Stomach smooth muscle (tissue), 2 donors: Measurements from ENCODE around the gene BRD8.
A peak's percentile ranks its signal among the peaks of the same experiment; 100 is the strongest.
"Not testable (repeated sequence)": the region's sequence is repeated elsewhere in the genome, so short reads cannot be mapped to it uniquely, and the experiment has no call there.

Source experiments
- H3K27ac ChIP-seq: one replicate; pipeline ENCODE4 v1.7.0; 2013; ENCODE audit warnings: mild to moderate bottlenecking, low read length, inconsistent platforms
- H3K27me3 ChIP-seq, 2 donors: one replicate each; pipeline ENCODE4 v1.7.0; 2013; ENCODE audit warnings: low read length in 2 of 2; ENCODE audit not compliant: insufficient read depth in 2 of 2, control insufficient read depth in 1 of 2
- H3K36me3 ChIP-seq, 2 donors: one replicate each; pipeline ENCODE4 v1.7.0; 2013; ENCODE audit warnings: low read length in 2 of 2; ENCODE audit not compliant: control insufficient read depth in 2 of 2, insufficient read depth in 2 of 2
- H3K4me1 ChIP-seq: one replicate; pipeline ENCODE4 v1.7.0; 2013; ENCODE audit warnings: low read length; ENCODE audit not compliant: control insufficient read depth, insufficient read depth
- H3K4me3 ChIP-seq, 2 donors: one replicate each; pipeline ENCODE4 v1.7.0; 2013; ENCODE audit warnings: low read length in 2 of 2
- H3K9ac ChIP-seq, 2 donors: one replicate each; pipeline ENCODE4 v1.7.0; 2013; ENCODE audit warnings: low read length in 2 of 2, mild to moderate bottlenecking in 1 of 2
- H3K9me3 ChIP-seq, 2 donors: one replicate each; pipeline ENCODE4 v1.7.0; 2013; ENCODE audit warnings: low read length in 2 of 2; ENCODE audit not compliant: control insufficient read depth in 2 of 2
- donor health status: healthy.
- donor health status: Pancreatic carcinoma.

BRD8 gene, protein sequence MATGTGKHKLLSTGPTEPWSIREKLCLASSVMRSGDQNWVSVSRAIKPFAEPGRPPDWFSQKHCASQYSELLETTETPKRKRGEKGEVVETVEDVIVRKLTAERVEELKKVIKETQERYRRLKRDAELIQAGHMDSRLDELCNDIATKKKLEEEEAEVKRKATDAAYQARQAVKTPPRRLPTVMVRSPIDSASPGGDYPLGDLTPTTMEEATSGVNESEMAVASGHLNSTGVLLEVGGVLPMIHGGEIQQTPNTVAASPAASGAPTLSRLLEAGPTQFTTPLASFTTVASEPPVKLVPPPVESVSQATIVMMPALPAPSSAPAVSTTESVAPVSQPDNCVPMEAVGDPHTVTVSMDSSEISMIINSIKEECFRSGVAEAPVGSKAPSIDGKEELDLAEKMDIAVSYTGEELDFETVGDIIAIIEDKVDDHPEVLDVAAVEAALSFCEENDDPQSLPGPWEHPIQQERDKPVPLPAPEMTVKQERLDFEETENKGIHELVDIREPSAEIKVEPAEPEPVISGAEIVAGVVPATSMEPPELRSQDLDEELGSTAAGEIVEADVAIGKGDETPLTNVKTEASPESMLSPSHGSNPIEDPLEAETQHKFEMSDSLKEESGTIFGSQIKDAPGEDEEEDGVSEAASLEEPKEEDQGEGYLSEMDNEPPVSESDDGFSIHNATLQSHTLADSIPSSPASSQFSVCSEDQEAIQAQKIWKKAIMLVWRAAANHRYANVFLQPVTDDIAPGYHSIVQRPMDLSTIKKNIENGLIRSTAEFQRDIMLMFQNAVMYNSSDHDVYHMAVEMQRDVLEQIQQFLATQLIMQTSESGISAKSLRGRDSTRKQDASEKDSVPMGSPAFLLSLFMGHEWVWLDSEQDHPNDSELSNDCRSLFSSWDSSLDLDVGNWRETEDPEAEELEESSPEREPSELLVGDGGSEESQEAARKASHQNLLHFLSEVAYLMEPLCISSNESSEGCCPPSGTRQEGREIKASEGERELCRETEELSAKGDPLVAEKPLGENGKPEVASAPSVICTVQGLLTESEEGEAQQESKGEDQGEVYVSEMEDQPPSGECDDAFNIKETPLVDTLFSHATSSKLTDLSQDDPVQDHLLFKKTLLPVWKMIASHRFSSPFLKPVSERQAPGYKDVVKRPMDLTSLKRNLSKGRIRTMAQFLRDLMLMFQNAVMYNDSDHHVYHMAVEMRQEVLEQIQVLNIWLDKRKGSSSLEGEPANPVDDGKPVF

DNA sequence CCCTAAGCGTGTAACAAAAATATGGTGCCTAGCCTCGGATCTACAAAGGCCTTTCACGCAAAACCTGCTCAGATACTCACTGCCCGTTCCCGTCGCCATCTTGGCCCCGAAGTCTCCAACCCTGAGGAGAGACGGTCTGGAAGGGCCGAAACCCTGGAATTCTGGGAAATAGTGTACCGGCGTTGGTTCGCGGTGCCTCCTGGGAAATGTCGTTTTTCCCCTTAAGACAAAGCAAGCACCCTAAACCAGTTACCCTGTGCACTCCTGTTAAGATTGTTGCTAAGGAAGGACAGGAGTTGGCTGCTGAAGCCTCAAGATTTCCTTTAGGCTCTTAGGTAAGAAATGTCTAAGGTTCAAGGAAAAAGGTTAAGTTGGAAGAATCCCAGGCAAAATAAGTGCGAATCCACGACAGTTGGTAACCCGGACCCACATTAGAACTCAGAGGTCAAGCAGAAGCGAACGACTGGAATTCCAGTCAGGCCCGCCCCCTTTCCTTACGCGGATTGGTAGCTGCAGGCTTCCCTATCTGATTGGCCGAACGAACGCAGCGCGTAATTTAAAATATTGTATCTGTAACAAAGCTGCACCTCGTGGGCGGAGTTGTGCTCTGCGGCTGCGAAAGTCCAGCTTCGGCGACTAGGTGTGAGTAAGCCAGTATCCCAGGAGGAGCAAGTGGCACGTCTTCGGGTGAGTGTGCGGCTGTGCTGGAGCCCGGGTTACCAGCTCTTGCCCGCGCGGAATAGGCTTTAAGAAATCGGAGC is at the start of gene BRD8, which contains the start of gene KIF20A:
TSS of gene BRD8 (minus strand) at position 115 of the 761 bp plus-strand sequence. CDS start at position 99, 16 bp downstream.
TSS of gene KIF20A (plus strand) at position 597 of the 761 bp plus-strand sequence. CDS start 569 bp downstream, outside the sequence.
- peaks cover 6 to 11% of the 10 kb centered on the region in 2 donors for H3K36me3 ChIP-seq
- H3K27ac ChIP-seq = peak within 1 kb of the TSS; percentile 90
- H3K9me3 ChIP-seq = no peaks in the 10 kb centered on the region
- peaks cover 14% of the 10 kb centered on the region for H3K4me1 ChIP-seq
- peak within 1 kb of the TSS; percentile 97 for H3K4me3 ChIP-seq
- H3K27me3 ChIP-seq = no peaks in the 10 kb centered on the region
- peak within 1 kb of the TSS; percentile 90 to 99 for H3K9ac ChIP-seq

DNA sequence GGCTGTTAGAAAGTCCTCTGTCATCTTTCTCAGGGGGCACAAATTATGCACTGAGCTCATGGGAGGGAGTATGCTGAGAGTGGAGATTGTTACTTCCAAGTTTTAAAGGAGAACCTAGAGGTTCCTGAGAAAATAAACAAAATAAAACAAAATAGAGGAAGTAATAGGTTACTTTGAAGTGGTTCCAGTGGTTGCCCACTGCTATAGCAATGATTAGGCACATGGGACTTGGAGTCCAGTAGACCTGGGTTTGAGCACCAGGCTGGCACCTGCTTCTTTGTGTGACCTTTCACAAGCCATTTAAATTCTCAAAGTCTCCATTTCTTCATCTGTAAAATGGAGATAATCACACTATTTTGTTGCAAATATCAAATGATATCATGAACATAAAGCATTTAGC is 48.5 kb upstream of the BRD8 start:
- no peaks in the 10 kb centered on the region for H3K27me3 ChIP-seq
- peaks cover 0 to 4% of the 10 kb centered on the region in 2 donors for H3K9me3 ChIP-seq
- no peak overlapping the region for H3K27ac ChIP-seq
- no peak overlapping the region for H3K9ac ChIP-seq
- H3K4me3 ChIP-seq = no peak overlapping the region
- no peaks in the 10 kb centered on the region for H3K36me3 ChIP-seq
- H3K4me1 ChIP-seq = peaks cover 3% of the 10 kb centered on the region

DNA sequence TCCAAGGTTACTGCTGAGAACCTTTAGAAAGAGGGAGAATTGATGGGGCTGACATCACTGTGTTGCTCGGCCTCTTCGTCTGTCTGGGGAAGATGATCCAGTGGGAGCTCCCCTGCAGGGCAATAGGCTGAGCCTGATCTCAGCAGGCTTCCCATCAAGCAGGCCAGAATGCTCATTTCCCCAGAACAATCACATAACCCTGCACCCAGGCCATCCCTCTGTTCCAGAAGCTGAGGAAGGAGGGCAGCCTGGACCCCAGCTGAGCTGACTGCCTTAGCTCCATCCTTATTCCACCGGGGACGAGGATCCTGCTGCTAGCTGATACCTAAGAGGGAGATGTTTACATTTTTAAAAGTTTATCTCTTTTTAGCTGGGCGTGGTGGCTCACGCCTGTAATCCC is 46.3 kb upstream of the BRD8 start:
- no peak overlapping the region for H3K9ac ChIP-seq
- no peak overlapping the region for H3K27ac ChIP-seq
- H3K4me3 ChIP-seq = no peak overlapping the region
- no peaks in the 10 kb centered on the region for H3K36me3 ChIP-seq
- H3K4me1 ChIP-seq = peaks cover 3% of the 10 kb centered on the region
- H3K9me3 ChIP-seq = peaks cover 0 to 4% of the 10 kb centered on the region in 2 donors
- no peaks in the 10 kb centered on the region for H3K27me3 ChIP-seq

DNA sequence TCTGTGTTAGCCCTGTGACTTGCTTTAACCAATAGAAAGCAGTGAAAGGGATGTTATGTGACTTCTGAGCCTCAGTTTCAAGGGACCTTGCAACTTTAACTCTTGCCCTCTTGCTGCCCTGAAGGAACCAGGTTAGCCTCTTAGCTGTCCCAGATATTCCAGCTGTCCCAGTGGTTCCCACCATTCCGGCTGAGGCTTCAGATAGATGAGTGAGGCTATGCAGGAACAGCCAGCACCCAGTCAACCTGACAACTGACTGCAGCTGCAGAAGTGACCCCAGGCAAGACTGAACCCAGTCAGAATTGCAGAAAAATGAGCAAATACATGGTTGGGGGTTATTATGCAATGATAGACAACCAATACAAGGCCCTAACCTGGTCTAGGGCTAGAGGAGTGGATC is 45.1 kb upstream of the BRD8 start:
- Histone ChIP-seq H3K9ac (no peak overlapping the region), H3K4me3 (no peak overlapping the region), H3K36me3 (no peaks in the 10 kb centered on the region), H3K9me3 (peaks cover 0 to 4% of the 10 kb centered on the region in 2 donors), H3K27ac (no peak overlapping the region), H3K27me3 (no peaks in the 10 kb centered on the region), H3K4me1 (peaks cover 3% of the 10 kb centered on the region)

DNA sequence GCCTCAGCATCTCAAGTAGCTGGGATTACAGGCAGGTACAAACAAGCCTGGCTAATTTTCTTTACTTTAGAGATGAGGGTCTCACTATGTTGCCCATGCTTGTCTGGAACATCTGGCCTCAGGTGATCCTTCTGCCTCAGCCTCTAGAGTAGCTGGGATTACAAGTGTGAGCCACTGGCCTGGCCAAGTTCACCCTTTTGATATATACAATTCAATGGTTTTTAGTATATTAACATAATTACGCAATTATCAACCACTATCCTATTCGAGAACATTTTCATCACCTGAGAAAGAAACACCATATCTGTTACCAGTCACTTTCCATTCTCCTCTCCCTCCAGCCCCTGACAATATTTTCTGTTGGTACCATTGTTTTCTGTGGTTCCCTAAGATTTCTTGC is 38.4 kb upstream of the BRD8 start:
- H3K36me3 ChIP-seq = no peaks in the 10 kb centered on the region
- H3K27ac ChIP-seq = no peak overlapping the region
- no peak overlapping the region for H3K9ac ChIP-seq
- H3K27me3 ChIP-seq = no peaks in the 10 kb centered on the region
- no peak overlapping the region for H3K4me3 ChIP-seq
- peaks cover 10% of the 10 kb centered on the region for H3K4me1 ChIP-seq
- H3K9me3 ChIP-seq = no peaks in the 10 kb centered on the region

DNA sequence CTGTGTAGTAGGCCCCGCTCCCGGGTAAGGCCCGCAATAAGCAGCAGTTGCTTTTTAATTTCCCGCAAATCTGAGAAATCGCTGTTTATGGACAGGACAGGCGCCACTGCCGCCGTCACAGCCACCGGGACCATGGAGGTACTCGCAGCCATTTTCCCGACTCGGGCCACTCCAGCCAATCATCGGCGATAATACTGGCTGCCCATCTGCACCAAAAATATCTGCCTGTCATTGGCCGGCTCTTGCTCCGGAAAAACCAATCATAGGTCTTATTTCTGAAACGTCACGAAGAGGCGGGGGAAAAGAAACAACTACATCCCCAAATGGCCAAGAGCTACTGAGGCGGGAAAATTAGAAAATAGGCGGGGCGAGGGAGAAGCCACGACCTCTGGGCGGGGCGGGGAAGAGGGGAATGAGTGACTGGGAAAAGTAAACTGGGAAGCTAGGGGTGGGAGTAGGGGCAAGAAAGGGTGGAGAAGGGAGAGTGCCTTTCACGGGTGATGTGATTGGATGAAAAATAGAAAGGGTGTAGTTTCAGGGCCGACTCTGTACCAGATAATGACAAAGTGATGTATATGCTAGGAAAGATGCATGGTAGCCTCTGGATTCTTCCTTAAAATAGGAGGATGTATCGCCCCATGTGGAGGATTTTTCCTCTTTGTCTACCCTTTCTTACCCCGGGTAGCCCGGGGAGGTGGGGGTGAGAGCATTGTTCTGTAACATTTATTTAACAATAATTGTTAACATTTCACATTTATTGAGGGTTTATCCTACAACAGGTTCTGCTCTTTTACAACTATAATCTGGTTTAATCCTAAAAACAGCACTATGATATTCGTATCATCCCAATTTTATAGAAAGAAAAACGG is 35.0 kb upstream of the BRD8 start, which contains the start of gene CDC23:
TSS of gene CDC23 (minus strand) at position 163 of the 869 bp plus-strand sequence. CDS start at position 152, 11 bp downstream.
- Histone ChIP-seq H3K9ac (peak within 1 kb of the TSS; percentile 88 to 98), H3K36me3 (peaks cover 3 to 5% of the 10 kb centered on the region in 2 donors), H3K4me3 (peak within 1 kb of the TSS; percentile 97 to 100), H3K27ac (peak within 1 kb of the TSS; percentile 75), H3K27me3 (no peaks in the 10 kb centered on the region), H3K9me3 (no peaks in the 10 kb centered on the region), H3K4me1 (peaks cover 10% of the 10 kb centered on the region)

DNA sequence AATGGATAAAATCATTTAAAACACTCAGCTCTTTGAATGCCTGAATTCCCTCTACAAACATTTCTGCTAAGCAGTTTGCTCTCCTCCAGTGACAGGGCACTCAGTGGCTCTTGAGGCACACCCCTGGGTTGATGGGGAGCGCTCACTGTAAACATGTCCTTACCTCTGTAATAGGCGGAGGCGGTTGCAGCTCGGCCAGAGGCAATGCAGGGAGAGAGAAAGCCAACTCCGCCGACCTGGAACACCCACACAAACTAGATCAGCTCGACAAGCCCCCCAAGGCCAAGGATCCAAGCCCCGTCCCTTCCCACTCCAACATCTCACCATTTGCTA is 34.4 kb upstream of the BRD8 start:
- Histone ChIP-seq H3K27me3 (no peaks in the 10 kb centered on the region), H3K27ac (peak overlapping the region; percentile 75), H3K9ac (peak overlapping the region; percentile 88 to 98), H3K4me3 (peak overlapping the region; percentile 97 to 100), H3K4me1 (peaks cover 10% of the 10 kb centered on the region), H3K9me3 (no peaks in the 10 kb centered on the region), H3K36me3 (peaks cover 3 to 5% of the 10 kb centered on the region in 2 donors)

DNA sequence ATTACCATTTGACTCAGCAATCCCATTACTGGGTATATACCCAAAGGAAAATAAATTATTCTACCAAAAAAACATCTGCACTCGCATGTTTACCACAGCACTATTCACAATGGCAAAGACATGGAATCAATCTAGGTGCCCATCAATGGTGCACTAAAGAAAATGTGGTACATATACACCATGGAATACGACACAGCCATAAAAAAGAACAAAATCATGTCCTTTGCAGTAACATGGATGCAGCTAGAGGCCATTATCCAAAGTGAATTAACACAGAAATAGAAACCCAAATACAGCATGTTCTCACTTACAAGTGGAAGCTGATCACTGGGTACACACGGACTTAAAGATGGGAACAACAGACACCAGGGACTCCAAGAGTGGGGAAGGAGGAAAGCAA is 32.6 kb upstream of the BRD8 start:
- Histone ChIP-seq H3K9me3 (no peaks in the 10 kb centered on the region), H3K9ac (no peak overlapping the region), H3K4me3 (no peak overlapping the region), H3K27ac (no peak overlapping the region), H3K4me1 (peaks cover 10% of the 10 kb centered on the region), H3K27me3 (no peaks in the 10 kb centered on the region), H3K36me3 (peaks cover 4 to 5% of the 10 kb centered on the region in 2 donors)

DNA sequence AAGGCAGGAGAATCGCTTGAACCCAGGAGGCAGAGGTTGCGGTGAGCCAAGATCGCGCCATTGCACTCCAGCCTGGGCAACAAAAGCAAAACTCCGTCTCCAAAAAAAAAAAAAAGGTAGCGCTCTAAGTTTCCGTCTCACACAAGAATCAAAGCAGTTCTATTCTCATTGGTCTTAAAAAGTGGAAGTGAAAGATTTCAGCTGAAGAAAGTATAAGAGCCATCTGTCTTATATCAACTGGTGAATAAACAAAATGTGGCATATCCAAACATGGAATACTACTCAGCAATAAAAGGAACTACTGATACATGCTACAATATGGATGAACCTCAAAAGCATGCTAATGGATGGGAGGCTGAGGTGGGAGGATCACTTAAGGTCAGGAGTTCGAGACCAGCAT is 15.4 kb upstream of the BRD8 start:
- H3K4me1 ChIP-seq, H3K27me3 ChIP-seq, H3K9me3 ChIP-seq, H3K4me3 ChIP-seq, H3K27ac ChIP-seq, H3K9ac ChIP-seq: not testable (repeated sequence)
- peaks cover 37 to 44% of the 10 kb centered on the region in 2 donors for H3K36me3 ChIP-seq
